Parathyroid adenoma (tissue), 2 donors: ENCODE measurements around the gene NDUFA13.

ENCODE experiments used
- H2AFZ ChIP-seq: fragments of 300-600 bp; sonication (generic); one replicate; pipeline ENCODE4 v1.7.0; 2017; ENCODE audit warnings: antibody characterized with exemption, mild to moderate bottlenecking
- H3K27ac ChIP-seq: fragments of 300-600 bp; sonication (generic); one replicate; pipeline ENCODE4 v1.7.0; 2017
- H3K27me3 ChIP-seq: fragments of 300-600 bp; sonication (generic); one replicate; pipeline ENCODE4 v1.7.0; 2017; ENCODE audit warnings: low read length; ENCODE audit not compliant: control insufficient read depth, insufficient read depth
- H3K36me3 ChIP-seq: fragments of 300-600 bp; sonication (generic); one replicate; pipeline ENCODE4 v1.7.0; 2017; ENCODE audit warnings: low read length; ENCODE audit not compliant: control insufficient read depth, insufficient read depth
- H3K4me1 ChIP-seq: fragments of 300-600 bp; sonication (generic); one replicate; pipeline ENCODE4 v1.7.0; 2017; ENCODE audit warnings: control low read depth
- H3K4me2 ChIP-seq: fragments of 300-600 bp; sonication (generic); one replicate; pipeline ENCODE4 v1.7.0; 2017; ENCODE audit warnings: low read length
- H3K4me3 ChIP-seq: fragments of 300-600 bp; sonication (generic); one replicate; pipeline ENCODE4 v1.7.0; 2017; ENCODE audit warnings: low read depth, low read length
- H3K79me2 ChIP-seq: fragments of 300-600 bp; sonication (generic); one replicate; pipeline ENCODE4 v1.7.0; 2017; ENCODE audit warnings: control low read depth
- H3K9ac ChIP-seq: fragments of 300-600 bp; sonication (generic); one replicate; pipeline ENCODE4 v1.7.0; 2017; ENCODE audit warnings: mild to moderate bottlenecking
- H3K9me3 ChIP-seq: fragments of 300-600 bp; sonication (generic); one replicate; pipeline ENCODE4 v1.7.0; 2017; ENCODE audit warnings: low read length; ENCODE audit not compliant: control insufficient read depth
- CTCF ChIP-seq: fragments of 300-600 bp; sonication (generic); IDR thresholded peaks from one replicate; pipeline ENCODE4 v1.7.0; 2017; ENCODE audit warnings: antibody characterized with exemption, mild to moderate bottlenecking
- donor health status: primary hyperparathyroidism.

Gene NDUFA13

DNA sequence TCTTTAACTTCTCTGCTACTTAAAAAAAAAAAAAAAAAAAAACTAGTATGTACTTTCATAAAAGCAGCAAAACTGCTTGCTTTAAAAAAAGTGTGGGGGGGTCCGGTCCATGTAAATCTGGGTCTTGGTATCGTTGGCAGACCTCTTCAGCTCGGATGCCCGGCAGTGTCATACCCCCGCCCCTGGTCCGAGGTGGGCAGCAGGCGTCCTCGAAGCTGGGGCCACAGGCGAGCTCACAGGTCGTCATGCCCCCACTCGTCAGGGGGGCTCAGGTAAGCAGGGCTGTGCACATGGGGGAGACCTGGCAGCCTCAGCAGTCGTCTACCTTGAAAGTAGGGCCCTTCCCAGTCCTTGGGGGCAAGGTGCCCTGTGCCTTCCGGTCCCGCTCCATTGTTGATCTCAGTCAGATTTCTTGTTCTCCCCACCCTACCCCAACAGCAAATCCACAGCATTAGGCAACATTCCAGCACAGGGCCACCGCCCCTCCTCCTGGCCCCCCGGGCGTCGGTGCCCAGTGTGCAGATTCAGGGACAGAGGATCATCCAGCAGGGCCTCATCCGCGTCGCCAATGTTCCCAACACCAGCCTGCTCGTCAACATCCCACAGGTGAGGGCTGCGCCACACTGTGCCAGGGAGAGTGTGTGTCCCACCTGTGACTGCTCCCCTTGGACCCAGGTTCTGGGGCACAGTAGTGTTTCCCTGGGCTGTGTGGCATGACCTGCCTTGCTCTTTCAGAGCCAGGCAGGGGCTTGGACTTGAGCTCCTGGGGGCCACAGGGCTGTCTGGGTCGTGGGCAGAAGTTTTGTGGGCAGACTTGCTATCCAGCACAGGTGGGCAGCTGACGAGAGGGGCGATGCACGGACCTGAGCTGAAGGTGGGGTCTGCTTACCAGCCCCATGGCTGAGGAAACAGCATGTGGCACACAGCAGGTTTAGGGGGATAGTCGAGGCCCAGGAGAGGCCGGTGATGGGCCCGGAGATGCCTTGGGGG, 20.1 kb upstream of the NDUFA13 start:
- Histone ChIP-seq H3K79me2 (peaks cover 53% of the 10 kb centered on the region), H3K9me3 (no peaks in the 10 kb centered on the region), H2AFZ (no peak overlapping the region), H3K4me3 (no peak overlapping the region), H3K36me3 (no peaks in the 10 kb centered on the region), H3K27me3 (no peaks in the 10 kb centered on the region), H3K4me1 (no peaks in the 10 kb centered on the region), H3K27ac (no peak overlapping the region), H3K4me2 (no peak overlapping the region), H3K9ac (no peak overlapping the region)
- TF ChIP-seq CTCF, result no peak

DNA sequence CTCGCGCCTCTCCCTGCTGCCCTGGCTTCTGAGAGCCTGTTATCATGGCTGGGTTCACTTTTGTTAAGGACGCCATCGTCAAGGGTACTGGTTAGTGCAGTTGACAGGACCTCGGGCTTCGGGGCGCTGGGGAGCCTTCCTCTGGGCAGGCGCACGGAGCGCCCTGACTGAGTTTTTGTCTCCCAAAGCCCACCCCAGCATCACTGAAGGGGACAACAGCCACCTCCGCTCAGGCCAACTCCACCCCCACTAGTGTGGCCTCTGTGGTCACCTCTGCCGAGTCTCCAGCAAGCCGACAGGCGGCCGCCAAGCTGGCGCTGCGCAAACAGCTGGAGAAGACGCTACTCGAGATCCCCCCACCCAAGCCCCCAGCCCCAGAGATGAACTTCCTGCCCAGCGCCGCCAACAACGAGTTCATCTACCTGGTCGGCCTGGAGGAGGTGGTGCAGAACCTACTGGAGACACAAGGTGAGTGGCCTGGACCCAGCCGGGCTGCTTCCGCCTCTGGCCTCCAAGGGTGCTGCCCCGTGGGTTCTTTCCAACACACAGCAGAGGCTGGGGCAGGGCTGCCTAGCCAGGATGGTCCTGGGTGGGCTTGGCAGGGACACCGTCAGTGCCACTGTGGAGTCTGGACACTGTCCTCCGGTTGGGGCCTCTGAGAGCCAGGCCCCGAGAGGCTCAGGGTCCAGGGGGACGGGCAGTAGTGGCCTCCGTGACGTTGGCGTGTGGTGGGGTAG, 17.6 kb upstream of the NDUFA13 start:
- no peak overlapping the region for H3K4me2 ChIP-seq
- H3K4me3 ChIP-seq, result no peak overlapping the region
- no peaks in the 10 kb centered on the region for H3K9me3 ChIP-seq
- no peak overlapping the region for H3K27ac ChIP-seq
- H3K79me2 ChIP-seq, result peaks cover 51% of the 10 kb centered on the region
- no peak for TF ChIP-seq CTCF
- no peaks in the 10 kb centered on the region for H3K4me1 ChIP-seq
- H3K27me3 ChIP-seq, result no peaks in the 10 kb centered on the region
- no peak overlapping the region for H3K9ac ChIP-seq
- no peak overlapping the region for H2AFZ ChIP-seq
- H3K36me3 ChIP-seq, result no peaks in the 10 kb centered on the region

DNA sequence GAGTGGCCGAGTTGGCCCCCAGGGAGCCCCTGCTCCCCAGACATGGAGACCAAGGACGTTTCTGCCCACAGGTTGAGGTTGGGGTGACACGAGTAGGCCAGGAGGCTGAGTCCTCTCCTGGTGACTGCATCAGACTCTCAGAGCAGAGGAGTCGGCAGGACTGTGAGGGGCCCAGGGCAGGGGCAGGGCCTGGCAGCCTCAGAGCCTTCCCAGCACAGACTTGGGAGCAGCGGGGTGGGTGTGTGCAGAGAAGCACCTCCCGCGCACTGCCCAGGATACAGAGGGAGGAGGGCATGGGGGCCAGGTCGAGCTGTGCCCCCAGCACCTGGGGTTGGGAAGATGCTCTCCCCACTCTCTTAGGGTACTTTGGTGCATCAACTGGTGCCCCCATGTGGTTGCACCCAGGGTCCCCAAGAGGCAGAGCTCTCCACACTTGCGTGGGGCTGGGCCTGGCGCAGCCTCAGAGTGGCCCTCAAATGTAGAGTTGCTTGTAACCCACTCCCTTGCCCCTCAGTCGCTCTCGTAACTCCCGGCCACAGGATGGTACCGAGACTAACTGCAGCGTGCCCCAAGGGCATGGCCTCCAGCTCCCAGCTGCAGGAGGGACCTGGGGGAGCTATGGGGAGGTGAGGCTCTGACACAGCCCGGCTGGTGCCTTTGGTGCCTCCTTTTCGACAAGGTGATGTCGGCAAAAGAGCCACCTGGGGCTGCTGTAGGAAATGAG, 16.6 kb upstream of the NDUFA13 start:
- Histone ChIP-seq H3K9ac (no peak overlapping the region), H3K4me1 (no peaks in the 10 kb centered on the region), H3K4me2 (no peak overlapping the region), H3K4me3 (no peak overlapping the region), H3K36me3 (no peaks in the 10 kb centered on the region), H3K27me3 (no peaks in the 10 kb centered on the region), H3K9me3 (no peaks in the 10 kb centered on the region), H2AFZ (no peak overlapping the region), H3K27ac (no peak overlapping the region), H3K79me2 (peaks cover 45% of the 10 kb centered on the region)
- no peak for TF ChIP-seq CTCF

DNA sequence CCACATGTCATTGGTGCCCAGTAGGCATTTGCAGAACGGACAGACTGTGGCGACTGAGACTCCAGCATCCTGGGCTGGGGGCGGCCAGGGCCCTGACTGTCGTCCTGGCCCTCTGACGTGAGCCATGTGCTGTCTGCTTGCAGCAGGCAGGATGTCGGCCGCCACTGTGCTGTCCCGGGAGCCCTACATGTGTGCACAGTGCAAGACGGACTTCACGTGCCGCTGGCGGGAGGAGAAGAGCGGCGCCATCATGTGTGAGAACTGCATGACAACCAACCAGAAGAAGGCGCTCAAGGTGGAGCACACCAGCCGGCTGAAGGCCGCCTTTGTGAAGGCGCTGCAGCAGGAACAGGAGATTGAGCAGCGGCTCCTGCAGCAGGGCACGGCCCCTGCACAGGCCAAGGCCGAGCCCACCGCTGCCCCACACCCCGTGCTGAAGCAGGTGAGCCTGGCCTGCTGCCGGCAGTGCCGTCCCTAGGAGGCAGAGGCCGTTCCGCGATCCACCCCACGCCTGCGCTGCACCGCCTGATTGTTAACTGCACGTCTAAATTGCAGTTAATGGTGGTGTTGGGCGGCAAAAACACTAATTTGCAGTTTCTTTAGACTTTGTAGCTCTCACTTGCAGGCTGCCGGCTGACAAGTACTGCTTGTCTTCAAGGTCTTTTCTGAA, 14.9 kb upstream of the NDUFA13 start:
- no peak for TF ChIP-seq CTCF
- peaks cover 36% of the 10 kb centered on the region for H3K79me2 ChIP-seq
- no peak overlapping the region for H3K4me3 ChIP-seq
- no peak overlapping the region for H2AFZ ChIP-seq
- H3K27me3 ChIP-seq, result no peaks in the 10 kb centered on the region
- no peak overlapping the region for H3K9ac ChIP-seq
- no peaks in the 10 kb centered on the region for H3K36me3 ChIP-seq
- H3K27ac ChIP-seq, result no peak overlapping the region
- no peak overlapping the region for H3K4me2 ChIP-seq
- no peaks in the 10 kb centered on the region for H3K9me3 ChIP-seq
- no peaks in the 10 kb centered on the region for H3K4me1 ChIP-seq
